ENCODE measurements around the gene DFFA.
"Not testable (repeated sequence)": the region's sequence is repeated elsewhere in the genome, so short reads cannot be mapped to it uniquely, and the experiment has no call there.

The DFFA gene

GRCh38 chr1:10457875-10458274 is 14.5 kb downstream of the DFFA start:
- Histone ChIP-seq H3K4me3 (ENCODE audit: insufficient read length, low read depth) (no peak overlapping the region), H3K27me3 (ENCODE audit: insufficient read depth, insufficient read length) (no peaks in the 10 kb centered on the region), H3K36me3 (ENCODE audit: insufficient read depth, insufficient read length, low read length) (peaks cover 32% of the 10 kb centered on the region), H3K9me3 (ENCODE audit: insufficient read depth, low read length) (no peaks in the 10 kb centered on the region; the same call in 1 of the 2 replicates), H3K9ac (ENCODE audit: insufficient read length, low read depth) (no peak overlapping the region), H3K4me1 (ENCODE audit: insufficient read depth, insufficient read length) (no peaks in the 10 kb centered on the region)
- DNase-seq (ENCODE audit: low read depth, low spot score) = no peak
- no peak for TF ChIP-seq ZNF274 (IDR thresholded peaks at IDR 0.05; ENCODE audit: low read depth, low read length)
- no peak for TF ChIP-seq SUZ12 (IDR thresholded peaks at IDR 0.05; ENCODE audit: extremely low read depth, insufficient read depth, insufficient read length)
- no peak for TF ChIP-seq YY1 (IDR thresholded peaks at IDR 0.05; ENCODE audit: insufficient read depth, insufficient read length)

- peaks cover 28% of the 10 kb centered on the region for H3K36me3 ChIP-seq (ENCODE audit: insufficient read depth, insufficient read length, low read length)
- H3K9ac ChIP-seq (ENCODE audit: insufficient read length, low read depth); H3K4me3 ChIP-seq (ENCODE audit: insufficient read length, low read depth); DNase-seq (ENCODE audit: low read depth, low spot score); H3K9me3 ChIP-seq (ENCODE audit: insufficient read depth, low read length); H3K4me1 ChIP-seq (ENCODE audit: insufficient read depth, insufficient read length); H3K27me3 ChIP-seq (ENCODE audit: insufficient read depth, insufficient read length): not testable (repeated sequence)
Observed at GRCh38 chr1:10457462-10457861, 14.9 kb downstream of the DFFA start.

GRCh38 chr1:10456661-10457060 is 15.7 kb downstream of the DFFA start:
- peaks cover 22% of the 10 kb centered on the region for H3K36me3 ChIP-seq (ENCODE audit: insufficient read depth, insufficient read length, low read length)
- H3K27me3 ChIP-seq (ENCODE audit: insufficient read depth, insufficient read length) = no peaks in the 10 kb centered on the region
- DNase-seq (ENCODE audit: low read depth, low spot score) = no peak
- TF ChIP-seq YY1 (IDR thresholded peaks at IDR 0.05; ENCODE audit: insufficient read depth, insufficient read length) = no peak
- no peak for TF ChIP-seq SUZ12 (IDR thresholded peaks at IDR 0.05; ENCODE audit: extremely low read depth, insufficient read depth, insufficient read length)
- TF ChIP-seq ZNF274 (IDR thresholded peaks at IDR 0.05; ENCODE audit: low read depth, low read length) = no peak
- no peak overlapping the region for H3K9ac ChIP-seq (ENCODE audit: insufficient read length, low read depth)
- no peak overlapping the region for H3K4me3 ChIP-seq (ENCODE audit: insufficient read length, low read depth)
- H3K9me3 ChIP-seq (ENCODE audit: insufficient read depth, low read length) = no peaks in the 10 kb centered on the region; the same call in 1 of the 2 replicates
- no peaks in the 10 kb centered on the region for H3K4me1 ChIP-seq (ENCODE audit: insufficient read depth, insufficient read length)

GRCh38 chr1:10456048-10456447 is 16.3 kb downstream of the DFFA start:
- TF ChIP-seq YY1 (IDR thresholded peaks at IDR 0.05; ENCODE audit: insufficient read depth, insufficient read length) (no peak), SUZ12 (IDR thresholded peaks at IDR 0.05; ENCODE audit: extremely low read depth, insufficient read depth, insufficient read length) (no peak), ZNF274 (IDR thresholded peaks at IDR 0.05; ENCODE audit: low read depth, low read length) (no peak)
- Histone ChIP-seq H3K27me3 (ENCODE audit: insufficient read depth, insufficient read length) (no peaks in the 10 kb centered on the region), H3K9ac (ENCODE audit: insufficient read length, low read depth) (no peak overlapping the region), H3K4me1 (ENCODE audit: insufficient read depth, insufficient read length) (no peaks in the 10 kb centered on the region), H3K9me3 (ENCODE audit: insufficient read depth, low read length) (no peaks in the 10 kb centered on the region; the same call in 1 of the 2 replicates), H3K4me3 (ENCODE audit: insufficient read length, low read depth) (no peak overlapping the region), H3K36me3 (ENCODE audit: insufficient read depth, insufficient read length, low read length) (peaks cover 16% of the 10 kb centered on the region)
- no peak for DNase-seq (ENCODE audit: low read depth, low spot score)

- Histone ChIP-seq H3K4me3 (ENCODE audit: insufficient read length, low read depth) (no peak overlapping the region), H3K27me3 (ENCODE audit: insufficient read depth, insufficient read length) (no peaks in the 10 kb centered on the region), H3K4me1 (ENCODE audit: insufficient read depth, insufficient read length) (no peaks in the 10 kb centered on the region), H3K36me3 (ENCODE audit: insufficient read depth, insufficient read length, low read length) (peaks cover 2% of the 10 kb centered on the region), H3K9me3 (ENCODE audit: insufficient read depth, low read length) (no peaks in the 10 kb centered on the region; the same call in 1 of the 2 replicates), H3K9ac (ENCODE audit: insufficient read length, low read depth) (no peak overlapping the region)
- no peak for DNase-seq (ENCODE audit: low read depth, low spot score)
- TF ChIP-seq YY1 (IDR thresholded peaks at IDR 0.05; ENCODE audit: insufficient read depth, insufficient read length) (no peak), SUZ12 (IDR thresholded peaks at IDR 0.05; ENCODE audit: extremely low read depth, insufficient read depth, insufficient read length) (no peak), ZNF274 (IDR thresholded peaks at IDR 0.05; ENCODE audit: low read depth, low read length) (no peak)
Observed at GRCh38 chr1:10451287-10451686, 21.0 kb downstream of the DFFA start.

GRCh38 chr1:10450836-10451235 is 21.5 kb downstream of the DFFA start:
- no peaks in the 10 kb centered on the region for H3K27me3 ChIP-seq (ENCODE audit: insufficient read depth, insufficient read length)
- H3K9me3 ChIP-seq (ENCODE audit: insufficient read depth, low read length) = no peaks in the 10 kb centered on the region; the same call in 1 of the 2 replicates
- H3K36me3 ChIP-seq (ENCODE audit: insufficient read depth, insufficient read length, low read length) = peaks cover 4% of the 10 kb centered on the region
- no peak for TF ChIP-seq SUZ12 (IDR thresholded peaks at IDR 0.05; ENCODE audit: extremely low read depth, insufficient read depth, insufficient read length)
- no peak for TF ChIP-seq ZNF274 (IDR thresholded peaks at IDR 0.05; ENCODE audit: low read depth, low read length)
- no peak for TF ChIP-seq YY1 (IDR thresholded peaks at IDR 0.05; ENCODE audit: insufficient read depth, insufficient read length)
- no peaks in the 10 kb centered on the region for H3K4me1 ChIP-seq (ENCODE audit: insufficient read depth, insufficient read length)
- H3K4me3 ChIP-seq (ENCODE audit: insufficient read length, low read depth) = no peak overlapping the region
- no peak for DNase-seq (ENCODE audit: low read depth, low spot score)
- H3K9ac ChIP-seq (ENCODE audit: insufficient read length, low read depth) = no peak overlapping the region

- H3K9ac ChIP-seq (ENCODE audit: insufficient read length, low read depth) = peak overlapping the region; percentile 21
- DNase-seq (ENCODE audit: low read depth, low spot score) = no peak
Observed at GRCh38 chr1:10450156-10450814, 22.0 kb downstream of the DFFA start.

More at GRCh38 chr1:10450156-10450814, 22.0 kb downstream of the DFFA start:
- TF ChIP-seq SUZ12 (IDR thresholded peaks at IDR 0.05; ENCODE audit: extremely low read depth, insufficient read depth, insufficient read length) (no peak), ZNF274 (IDR thresholded peaks at IDR 0.05; ENCODE audit: low read depth, low read length) (no peak), YY1 (IDR thresholded peaks at IDR 0.05; ENCODE audit: insufficient read depth, insufficient read length) (no peak)
- no peaks in the 10 kb centered on the region for H3K27me3 ChIP-seq (ENCODE audit: insufficient read depth, insufficient read length)
- H3K4me1 ChIP-seq (ENCODE audit: insufficient read depth, insufficient read length) = no peaks in the 10 kb centered on the region
- peaks cover 5% of the 10 kb centered on the region for H3K36me3 ChIP-seq (ENCODE audit: insufficient read depth, insufficient read length, low read length)
- no peak overlapping the region for H3K4me3 ChIP-seq (ENCODE audit: insufficient read length, low read depth)
- H3K9me3 ChIP-seq (ENCODE audit: insufficient read depth, low read length) = no peaks in the 10 kb centered on the region; the same call in 1 of the 2 replicates
